Putamen (tissue), 1 donor: Measurements from ENCODE around the gene SLC35F1.

ENCODE experiments used
- DNase-seq: peaks from one replicate; pipeline ENCODE4 v3.0.0-alpha.2; 2016; ENCODE audit warnings: low spot score

SLC35F1 gene

DNA sequence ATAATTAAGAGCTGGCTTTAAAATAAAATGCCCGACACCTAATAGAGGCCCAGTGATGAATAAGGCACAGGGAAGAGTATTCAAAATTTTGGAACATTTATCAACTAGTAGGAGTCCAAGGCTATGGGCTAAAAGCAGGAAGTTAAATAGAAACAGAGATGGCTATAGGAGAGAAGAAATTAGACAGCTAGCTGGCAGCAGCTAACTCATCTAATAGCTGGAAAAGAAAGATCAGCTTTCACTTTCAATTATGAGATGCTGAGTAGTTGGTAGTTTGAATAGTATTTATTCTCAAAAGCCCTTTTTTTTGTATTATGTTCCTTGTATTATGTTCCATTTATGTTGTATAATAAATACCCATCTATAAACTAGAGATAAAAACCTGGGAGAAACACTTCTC lies 215.7 kb downstream of the SLC35F1 start:
- no peak for DNase-seq

GRCh38 chr6:118123503-118124037 lies 216.5 kb downstream of the SLC35F1 start:
- no peak for DNase-seq

DNA sequence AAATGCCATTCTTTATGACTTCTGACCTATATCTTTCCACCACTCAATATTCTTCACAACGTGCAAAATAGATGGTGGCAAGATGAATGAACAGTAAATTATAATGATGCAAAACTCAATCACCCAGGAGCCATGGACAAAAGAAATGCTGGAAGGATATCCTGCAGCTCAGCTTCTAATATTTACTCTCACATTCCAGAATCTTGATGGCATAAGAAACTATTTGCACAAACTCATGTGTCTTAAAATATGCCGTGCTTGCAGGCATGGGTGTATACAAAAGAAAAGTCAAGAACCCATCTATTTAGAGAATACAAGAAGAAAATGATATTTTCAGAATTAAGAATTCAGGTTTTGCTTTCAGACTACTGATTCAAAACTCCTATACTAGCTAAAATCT lies 217.8 kb downstream of the SLC35F1 start:
- no peak for DNase-seq

DNA sequence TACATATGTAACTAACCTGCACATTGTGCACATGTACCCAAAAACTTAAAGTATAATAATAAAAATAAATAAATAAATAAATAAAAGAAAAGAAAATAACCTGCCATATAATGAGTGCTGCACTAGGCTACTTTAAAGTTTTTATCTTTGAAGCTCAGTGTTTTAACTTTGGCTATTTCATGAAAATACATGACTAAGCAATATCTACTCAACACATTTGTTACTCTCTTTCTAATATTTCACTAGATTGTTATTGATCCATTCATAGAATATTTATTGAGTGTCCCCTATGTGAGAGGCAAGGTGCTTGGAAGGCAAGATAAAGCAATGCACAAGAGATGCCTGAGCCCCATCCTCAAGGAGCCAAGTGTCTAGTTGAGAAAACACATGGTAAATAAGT lies 221.7 kb downstream of the SLC35F1 start:
- no peak for DNase-seq

DNA sequence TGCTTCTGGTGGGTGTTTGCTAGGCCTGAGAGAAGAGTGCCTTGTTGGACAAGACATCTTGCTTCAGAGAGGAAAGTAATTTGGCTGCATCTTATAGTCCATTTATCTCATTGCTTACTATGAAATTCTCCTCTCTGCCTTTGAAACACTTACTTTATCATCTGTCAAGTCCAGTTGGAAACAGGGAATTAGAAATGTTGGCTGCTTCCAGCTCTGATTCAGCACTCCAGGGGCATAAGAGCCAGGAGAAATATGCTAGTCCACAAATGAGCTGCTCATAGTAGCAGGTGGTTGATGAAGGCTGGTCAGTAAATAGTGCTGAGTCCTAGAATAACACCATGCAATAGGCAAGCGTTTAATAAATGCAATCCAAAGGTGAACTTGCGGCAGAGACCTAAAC lies 227.1 kb downstream of the SLC35F1 start:
- DNase-seq: no peak

DNA sequence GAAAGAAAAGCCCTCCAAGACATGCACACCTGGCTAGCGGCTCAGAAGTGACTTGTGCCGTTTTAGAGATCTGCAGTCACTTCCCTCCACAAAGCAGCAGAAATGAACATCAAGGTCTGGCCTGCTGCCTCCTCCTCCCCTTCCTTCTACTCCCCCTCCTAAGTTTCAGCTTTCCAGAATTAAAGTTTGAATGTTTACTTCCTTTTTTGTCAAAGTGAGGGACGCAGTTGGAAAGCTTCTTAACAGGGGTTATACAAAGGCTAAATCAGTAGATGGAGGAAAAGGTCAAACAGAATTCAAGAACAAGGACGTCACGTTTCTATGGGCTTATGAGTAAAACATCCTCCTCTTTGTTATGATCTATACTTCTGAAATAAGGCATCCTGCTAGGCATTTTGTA lies 227.7 kb downstream of the SLC35F1 start:
- DNase-seq: no peak

GRCh38 chr6:118135371-118135770 lies 228.3 kb downstream of the SLC35F1 start:
- DNase-seq: no peak

DNA sequence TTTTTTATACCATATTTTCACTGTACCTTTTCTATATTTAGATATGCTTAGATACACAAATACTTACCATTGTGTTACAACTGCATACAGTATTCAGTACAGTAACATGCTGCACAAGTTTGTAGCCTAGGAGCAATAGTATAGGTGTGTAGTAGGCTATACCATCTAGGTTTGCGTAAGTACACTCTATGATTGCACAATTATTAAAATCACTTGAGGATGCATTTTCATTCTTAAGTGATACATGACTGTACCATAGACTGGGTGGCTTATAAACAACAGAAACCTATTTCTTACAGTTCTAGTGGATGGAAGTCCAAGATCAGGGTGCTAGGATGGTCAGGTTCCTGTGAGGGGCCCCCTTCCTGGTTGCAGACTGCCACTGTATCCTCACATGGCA lies 234.1 kb downstream of the SLC35F1 start:
- no peak for DNase-seq

DNA sequence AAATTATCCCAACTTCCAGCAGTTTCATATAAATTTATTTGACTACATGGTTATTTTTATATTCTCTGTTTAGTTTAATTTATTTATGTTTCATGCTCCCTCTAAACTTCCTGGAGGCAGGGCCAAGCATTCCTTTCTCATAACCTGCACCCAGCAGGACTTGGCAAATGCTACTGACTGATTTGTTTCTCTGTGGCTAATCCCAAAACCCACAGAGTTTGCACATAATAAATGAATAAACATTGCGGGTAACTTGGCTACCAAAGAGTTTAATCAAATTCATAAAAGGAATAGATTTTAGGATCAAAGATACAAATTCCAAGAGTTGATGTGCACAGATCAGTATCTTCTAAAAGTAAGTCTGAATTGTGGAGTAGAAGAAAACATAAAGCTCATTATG lies 239.5 kb downstream of the SLC35F1 start:
- DNase-seq: no peak

DNA sequence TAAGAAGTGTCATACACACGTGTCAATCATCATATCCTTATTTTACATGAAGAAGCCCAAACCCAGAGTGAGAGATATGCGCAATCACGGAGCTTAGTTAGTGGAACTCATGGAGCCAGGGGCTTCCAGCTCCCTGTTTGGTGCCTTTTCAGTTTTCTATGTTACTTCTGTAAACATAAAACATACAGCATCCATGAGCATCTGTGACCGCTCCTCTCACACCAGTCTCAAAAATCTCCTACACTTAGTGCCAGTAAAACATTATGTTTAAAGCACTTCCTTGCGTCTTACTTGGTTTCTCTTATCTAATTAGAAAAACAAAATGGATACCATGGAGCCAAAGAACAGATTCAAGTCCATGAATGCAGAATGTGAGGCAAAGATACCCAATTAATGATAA lies 240.4 kb downstream of the SLC35F1 start:
- no peak for DNase-seq

GRCh38 chr6:118148561-118148960 lies 241.5 kb downstream of the SLC35F1 start:
- no peak for DNase-seq

- no peak for DNase-seq
Measured at GRCh38 chr6:118152524-118152923, 245.5 kb downstream of the SLC35F1 start.

- DNase-seq: no peak
Measured at GRCh38 chr6:118161343-118161742, 254.3 kb downstream of the SLC35F1 start.

DNA sequence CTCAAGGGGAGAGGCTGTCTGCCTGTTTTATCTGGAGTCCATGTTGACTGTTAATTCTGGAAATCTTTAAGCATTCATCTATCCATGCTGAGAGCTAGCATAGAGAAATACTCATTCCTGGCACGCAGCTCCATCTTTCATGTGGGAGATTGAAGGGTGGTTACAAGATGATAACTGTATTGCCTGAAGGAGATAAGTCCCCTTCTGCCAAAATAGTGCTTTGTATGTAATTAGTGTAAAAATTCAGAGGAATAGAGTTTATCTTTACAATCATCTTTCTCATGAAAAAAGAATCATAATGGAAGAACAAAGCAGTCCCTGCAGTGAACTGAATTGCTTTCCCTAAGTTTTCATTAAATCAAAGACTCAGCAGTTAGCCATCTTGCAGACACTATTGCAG lies 256.5 kb downstream of the SLC35F1 start:
- no peak for DNase-seq

DNA sequence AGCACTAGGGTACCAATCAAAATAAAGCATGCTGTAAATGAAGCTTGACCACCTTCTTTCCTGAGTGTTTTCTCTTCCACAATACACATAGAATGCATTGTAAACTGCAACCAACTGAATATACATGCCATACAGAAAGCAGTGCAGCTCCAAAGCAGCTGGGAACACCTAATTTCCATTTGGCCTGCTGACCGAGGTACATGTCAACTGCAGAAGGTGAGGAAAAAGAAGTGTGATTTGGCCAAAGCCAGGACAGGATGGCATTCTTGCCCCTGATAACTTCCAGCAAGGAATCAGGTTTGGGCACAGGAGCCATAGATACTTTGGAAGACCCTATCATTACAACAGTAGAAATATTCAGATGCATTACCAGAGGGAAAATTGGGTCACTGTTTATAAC lies 258.4 kb downstream of the SLC35F1 start:
- no peak for DNase-seq

GRCh38 chr6:118168421-118168820 lies 261.4 kb downstream of the SLC35F1 start:
- DNase-seq: no peak

GRCh38 chr6:118171852-118172251 lies 264.8 kb downstream of the SLC35F1 start:
- no peak for DNase-seq

DNA sequence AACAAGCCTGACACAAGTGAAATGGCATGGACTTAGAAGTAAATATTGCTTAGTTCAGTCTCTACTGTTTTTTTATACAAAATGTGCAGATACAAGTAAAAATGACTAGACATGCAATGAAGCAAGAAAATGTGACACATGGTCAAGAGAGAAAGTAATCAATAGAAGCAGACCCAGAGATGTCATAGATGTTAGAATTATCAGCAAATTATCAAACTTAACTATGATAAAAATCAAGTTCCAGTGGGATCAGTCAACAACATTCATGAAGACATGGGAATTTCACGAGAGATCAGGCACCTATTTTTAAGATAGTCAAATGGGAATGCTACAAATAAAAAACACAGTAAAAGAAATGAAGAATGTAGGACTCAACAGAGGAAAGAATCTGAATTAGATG lies 267.0 kb downstream of the SLC35F1 start:
- DNase-seq: no peak

DNA sequence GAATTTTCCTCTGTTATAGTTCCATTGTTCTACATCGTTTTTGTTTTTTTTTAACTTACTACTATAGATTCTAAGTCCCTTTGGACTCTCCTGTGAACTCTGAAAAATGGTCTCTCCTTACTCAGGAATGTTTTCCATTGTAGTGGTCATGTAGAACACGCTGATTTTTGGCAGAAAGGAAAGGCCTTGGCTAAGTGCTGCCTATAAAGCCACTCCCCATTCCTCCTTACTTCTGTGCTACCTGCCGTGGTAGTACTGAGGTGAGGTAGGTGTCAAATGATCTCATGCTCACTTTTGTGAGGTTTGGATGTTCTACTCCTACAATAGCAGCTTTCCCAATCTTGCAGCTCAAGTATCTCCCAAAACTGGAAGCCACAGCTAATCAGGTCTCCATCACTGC lies 270.7 kb downstream of the SLC35F1 start:
- no peak for DNase-seq

GRCh38 chr6:118179048-118179447 lies 272.0 kb downstream of the SLC35F1 start:
- DNase-seq: no peak

GRCh38 chr6:118186672-118187567 lies 279.9 kb downstream of the SLC35F1 start:
- DNase-seq: no peak

- peak; percentile 69 for DNase-seq
Measured at GRCh38 chr6:118187568-118188164, 280.6 kb downstream of the SLC35F1 start.

DNA sequence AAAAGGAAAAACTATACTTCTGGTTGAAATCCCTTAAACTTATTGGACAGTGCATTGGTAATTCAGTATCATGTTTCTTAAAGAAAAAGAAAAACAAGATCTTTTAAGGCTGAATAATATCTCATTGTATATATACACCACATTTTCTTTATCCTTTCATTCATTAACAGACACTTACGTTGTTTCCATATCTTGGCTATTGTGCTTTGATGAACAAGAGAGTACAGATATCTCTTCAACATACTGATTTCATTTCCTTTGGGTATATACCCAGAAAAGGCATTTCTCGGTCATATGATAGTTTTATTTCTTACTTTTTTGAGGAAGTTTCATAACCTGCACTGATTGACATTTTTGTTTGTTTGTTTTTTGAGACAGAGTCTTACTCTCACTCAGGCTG lies 281.5 kb downstream of the SLC35F1 start:
- no peak for DNase-seq
